Cardiac muscle cell (in vitro differentiated cells and primary cell): ENCODE data around the gene AHSG. TPM values are rescaled to one million over a fixed set of nuclear protein-coding genes. Genes with fewer than 3 reads are reported as not detected.
"Not testable (repeated sequence)": the region's sequence is repeated elsewhere in the genome, so short reads cannot be mapped to it uniquely, and the experiment has no call there.

Experiments
- DNase-seq, 2 donors: peaks; one replicate each; pipeline versions ENCODE4 v3.0.0 to v3.0.0-alpha.2; 2010 to 2017; ENCODE audit warnings: low read depth in 1 of 2, low spot score in 1 of 2
- H3K27ac ChIP-seq: fragments of 200-600 bp; sonication (generic); 2 replicates; pipeline ENCODE4 v1.5.1; 2016
- H3K27me3 ChIP-seq: fragments of 200-600 bp; sonication (generic); 2 replicates; pipeline ENCODE4 v1.6.0; 2016; ENCODE audit warnings: control low read depth
- H3K36me3 ChIP-seq: fragments of 200-600 bp; sonication (generic); 2 replicates; pipeline ENCODE4 v1.5.1; 2016; ENCODE audit warnings: control low read depth
- H3K4me1 ChIP-seq: fragments of 200-600 bp; sonication (generic); 2 replicates; pipeline ENCODE4 v1.8.1; 2017; ENCODE audit warnings: low read depth, mild to moderate bottlenecking, mixed run types
- H3K4me3 ChIP-seq: fragments of 200-600 bp; sonication (generic); 2 replicates; pipeline ENCODE4 v1.5.1; 2016; ENCODE audit warnings: mild to moderate bottlenecking
- H3K9me3 ChIP-seq: fragments of 200-600 bp; sonication (generic); 2 replicates; pipeline ENCODE4 v1.5.1; 2017; ENCODE audit warnings: low read depth, mild to moderate bottlenecking, control low read depth
- CTCF ChIP-seq: IDR thresholded peaks from 2 replicates; pipeline ENCODE4 v1.5.1; 2012; ENCODE audit warnings: low read depth, mild to moderate bottlenecking, low read length
- polyA plus RNA-seq: library from polyadenylated mRNA; unstranded; fragments of >200 nt; fragmentation: Nextera tagmentation; extraction: Ambion mirVana; gene quantifications from 2 replicates; pipeline ENCODE4 v1.2.1, GENCODE V29; 2016
- total RNA-seq: library from RNA; depleted of rRNA; stranded (reverse); fragments of >200 nt; gene quantifications from 2 replicates; pipeline ENCODE4 v1.2.3, GENCODE V29; 2016

AHSG gene
- total and polyA plus RNA-seq, 2 experiments from 2014 or later = 0.59 TPM; not detected in 1

DNA sequence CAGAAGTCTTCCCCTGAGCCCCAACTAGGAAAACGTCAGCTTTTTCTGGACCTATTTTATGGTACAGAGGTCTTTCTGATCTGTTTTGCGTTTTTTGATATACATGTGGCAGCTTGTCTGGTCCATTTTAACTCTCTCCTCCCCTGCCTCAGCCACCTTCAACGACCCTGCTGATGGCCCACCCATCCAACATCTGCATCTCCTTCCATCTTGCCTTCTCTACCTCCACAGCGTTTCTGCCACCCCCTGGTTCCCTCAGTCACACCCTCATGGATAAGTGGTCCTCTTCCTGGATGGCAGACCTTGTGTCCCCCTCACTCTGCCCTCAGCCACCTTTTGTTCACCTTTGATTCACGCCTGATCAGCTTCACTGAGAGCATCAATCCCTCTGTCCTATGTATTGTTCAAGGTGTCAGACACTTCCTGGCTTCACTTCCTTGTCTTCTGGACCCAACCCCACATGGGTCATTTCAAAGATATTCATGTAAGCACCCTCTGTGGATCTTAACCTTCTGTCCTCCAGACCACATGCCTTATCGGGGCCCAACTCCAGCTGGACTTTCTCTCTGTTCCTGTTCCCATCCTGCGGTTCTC, 13.5 kb downstream of the AHSG start:
- Histone ChIP-seq H3K27me3 (no peaks in the 10 kb centered on the region), H3K4me3 (no peak overlapping the region), H3K27ac (no peak overlapping the region), H3K9me3 (no peaks in the 10 kb centered on the region), H3K4me1 (no peaks in the 10 kb centered on the region), H3K36me3 (no peaks in the 10 kb centered on the region)
- DNase-seq = no peak
- TF ChIP-seq CTCF = no peak

DNA sequence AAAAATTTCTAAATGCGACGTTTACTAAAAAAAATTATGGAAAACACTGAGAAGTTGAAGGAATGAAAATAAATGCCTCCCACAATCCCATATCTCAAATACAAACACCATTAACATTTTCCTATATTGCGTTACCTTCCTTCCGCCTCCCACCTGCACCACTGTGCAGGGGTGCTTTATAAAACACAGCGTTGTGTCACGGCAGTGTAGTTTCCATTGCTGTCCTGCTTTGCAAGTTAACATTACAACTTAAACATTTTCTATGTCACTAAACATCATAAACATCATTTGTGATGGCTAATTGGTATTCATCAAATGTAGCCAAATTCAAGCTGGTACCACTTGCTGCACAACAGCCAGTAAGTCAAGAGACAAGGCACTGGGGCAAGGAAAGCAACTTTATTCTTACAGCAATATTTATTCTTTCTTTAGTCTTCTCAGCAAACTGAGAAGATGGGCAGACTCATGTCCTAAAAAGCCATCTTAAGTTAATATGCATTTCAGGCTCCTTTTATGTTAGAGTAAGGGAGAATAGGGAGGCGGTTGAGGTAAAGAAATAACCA, 15.1 kb downstream of the AHSG start:
- Histone ChIP-seq H3K36me3 (no peaks in the 10 kb centered on the region), H3K4me1 (no peaks in the 10 kb centered on the region), H3K27me3 (no peaks in the 10 kb centered on the region), H3K4me3 (no peak overlapping the region), H3K27ac (no peak overlapping the region), H3K9me3 (no peaks in the 10 kb centered on the region)
- no peak for DNase-seq
- TF ChIP-seq CTCF = no peak

GRCh38 chr3:186628756-186629155, 15.9 kb downstream of the AHSG start:
- H3K27ac ChIP-seq = no peak overlapping the region
- no peaks in the 10 kb centered on the region for H3K9me3 ChIP-seq
- H3K36me3 ChIP-seq = no peaks in the 10 kb centered on the region
- no peak overlapping the region for H3K4me3 ChIP-seq
- no peaks in the 10 kb centered on the region for H3K27me3 ChIP-seq
- no peak for DNase-seq
- TF ChIP-seq CTCF = no peak
- H3K4me1 ChIP-seq = no peaks in the 10 kb centered on the region

GRCh38 chr3:186630950-186631641, 18.2 kb downstream of the AHSG start:
- no peak for TF ChIP-seq CTCF
- DNase-seq = no peak
- Histone ChIP-seq H3K4me1 (no peaks in the 10 kb centered on the region), H3K27ac (no peak overlapping the region), H3K9me3 (no peaks in the 10 kb centered on the region), H3K36me3 (no peaks in the 10 kb centered on the region), H3K27me3 (no peaks in the 10 kb centered on the region), H3K4me3 (no peak overlapping the region)

DNA sequence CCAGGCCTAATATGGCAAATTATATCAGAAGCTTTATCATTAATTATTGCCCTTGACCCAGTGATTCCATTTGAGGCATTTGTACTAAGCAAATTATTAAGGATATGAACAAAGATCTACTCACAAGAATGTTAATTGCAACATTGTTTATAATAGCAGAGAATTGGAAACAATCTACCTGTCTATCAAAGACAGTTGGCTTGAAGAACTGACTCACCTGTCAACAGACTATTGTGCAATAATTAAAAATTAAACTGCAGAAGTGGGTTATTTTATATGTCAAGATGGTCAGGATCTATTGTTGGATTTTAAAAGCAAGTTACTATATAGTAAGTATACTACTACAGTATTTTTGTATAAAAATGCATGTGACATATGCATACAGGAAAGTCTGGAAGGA, 20.6 kb downstream of the AHSG start:
- Histone ChIP-seq H3K27ac (no peak overlapping the region), H3K36me3 (no peaks in the 10 kb centered on the region), H3K9me3 (no peaks in the 10 kb centered on the region), H3K4me1 (no peaks in the 10 kb centered on the region), H3K4me3 (no peak overlapping the region), H3K27me3 (no peaks in the 10 kb centered on the region)
- no peak for DNase-seq
- no peak for TF ChIP-seq CTCF

DNA sequence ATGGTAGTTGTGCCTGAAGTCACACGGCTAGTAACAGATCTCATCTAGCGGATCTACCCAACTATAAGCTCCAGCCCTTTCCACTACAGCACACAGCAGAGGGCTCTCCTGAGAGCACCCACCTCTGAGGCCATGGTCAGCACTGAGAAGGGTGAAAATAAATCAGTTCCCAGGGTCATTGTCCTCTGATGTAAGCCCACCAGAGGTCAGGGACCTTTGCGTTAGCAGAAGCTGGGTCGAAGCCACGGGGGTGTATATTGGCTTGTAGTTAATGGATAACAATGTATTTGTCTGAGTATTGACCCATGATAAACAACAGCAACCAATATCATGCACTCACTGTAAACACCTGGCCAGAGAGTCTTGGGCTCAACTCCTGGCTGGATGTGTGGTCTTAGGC, 21.3 kb downstream of the AHSG start:
- not testable (repeated sequence) for H3K4me1 ChIP-seq, H3K27ac ChIP-seq, H3K27me3 ChIP-seq, DNase-seq, H3K4me3 ChIP-seq, H3K9me3 ChIP-seq, H3K36me3 ChIP-seq
